PC-3 (cell line): Measurements from ENCODE around the gene CYP27B1. TPM values are rescaled to one million over a fixed set of nuclear protein-coding genes. Genes with fewer than 3 reads are reported as not detected.
A peak's percentile ranks its signal among the peaks of the same experiment; 100 is the strongest.

Experiments
- ATAC-seq: fragments of 200-7000 bp; cut with Tn5 transposase; 2 replicates; pipeline ENCODE4 v1.9.1; 2020; ENCODE audit warnings: mild to moderate bottlenecking, moderate library complexity
- Bru-seq: library from RNA; stranded (reverse); fragments of 400-500 nt; gene quantifications from one replicate; lab custom pipeline; 2021; lab: Mats Ljungman, UMichigan
- BruChase-seq, 2 experiments: library from RNA; stranded (reverse); fragments of 400-500 nt; gene quantifications; one replicate each; lab custom pipeline; 2021; lab: Mats Ljungman, UMichigan
- BruUV-seq: library from RNA; stranded (reverse); fragments of 400-500 nt; replicated peaks from 2 replicates; lab custom pipeline; 2021; lab: Mats Ljungman, UMichigan
- CTCF ChIA-PET: fragments of 300-600 bp; sonication (Branson Sonifier 250); formaldehyde crosslinking; loops from one replicate; lab custom pipeline; 2022; ENCODE audit warnings: antibody characterized with exemption; lab: Charles Lee
- POLR2A ChIA-PET: fragments of 300-600 bp; sonication (Branson Sonifier 250); formaldehyde crosslinking; loops from one replicate; lab custom pipeline; 2022; ENCODE audit warnings: antibody characterized with exemption; ENCODE audit not compliant: unreplicated experiment; lab: Charles Lee
- DNase-seq: peaks from one replicate; pipeline ENCODE4 v3.0.0-alpha.2; 2015
- H2AFZ ChIP-seq: fragments of 300-600 bp; sonication (generic); 2 replicates; pipeline ENCODE4 v1.6.0; 2016; ENCODE audit warnings: antibody characterized with exemption, low read length
- H3F3A ChIP-seq: fragments of 300-600 bp; sonication (generic); one replicate; pipeline ENCODE4 v1.6.0; 2017; ENCODE audit warnings: antibody characterized with exemption, low read length, control low read depth, mild to moderate bottlenecking; ENCODE audit not compliant: unreplicated experiment
- H3K27ac ChIP-seq: fragments of 300-600 bp; sonication (generic); 2 replicates; pipeline ENCODE4 v1.5.1; 2016; ENCODE audit warnings: mild to moderate bottlenecking, low read length
- H3K27me3 ChIP-seq: fragments of 300-600 bp; sonication (generic); 2 replicates; pipeline ENCODE4 v1.6.1; 2016; ENCODE audit warnings: low read length, mixed read lengths
- H3K36me3 ChIP-seq: fragments of 300-600 bp; sonication (generic); 2 replicates; pipeline ENCODE4 v1.6.1; 2016; ENCODE audit warnings: low read depth, mixed run types, low read length, mixed read lengths
- H3K4me1 ChIP-seq: fragments of 300-600 bp; sonication (generic); 2 replicates; pipeline ENCODE4 v1.5.1; 2016; ENCODE audit warnings: low read length; ENCODE audit not compliant: insufficient read depth
- H3K4me2 ChIP-seq: fragments of 300-600 bp; sonication (generic); 2 replicates; pipeline ENCODE4 v1.6.0; 2016; ENCODE audit warnings: low read length
- H3K4me3 ChIP-seq: fragments of 300-600 bp; sonication (generic); 2 replicates; pipeline ENCODE4 v1.5.1; 2016; ENCODE audit warnings: mild to moderate bottlenecking, low read length, mixed read lengths
- H3K79me2 ChIP-seq: fragments of 300-600 bp; sonication (generic); 2 replicates; pipeline ENCODE4 v1.6.1; 2017; ENCODE audit warnings: low read length, mixed read lengths
- H3K9ac ChIP-seq: fragments of 300-600 bp; sonication (generic); 2 replicates; pipeline ENCODE4 v1.6.0; 2016; ENCODE audit warnings: mild to moderate bottlenecking, low read length
- H3K9me2 ChIP-seq: fragments of 300-600 bp; sonication (generic); replicated peaks from 2 replicates; pipeline ENCODE4 v1.6.1; 2016; ENCODE audit warnings: mixed run types, low read length, mixed read lengths
- H3K9me3 ChIP-seq: fragments of 300-600 bp; sonication (generic); 2 replicates; pipeline ENCODE4 v1.6.1; 2016; ENCODE audit warnings: low read length, mixed read lengths
- H4K20me1 ChIP-seq: fragments of 300-600 bp; sonication (generic); 2 replicates; pipeline ENCODE4 v1.6.1; 2016; ENCODE audit warnings: low read length, mixed read lengths
- CTCF ChIP-seq: fragments of 300-600 bp; sonication (generic); conservative IDR thresholded peaks from 2 replicates; pipeline ENCODE4 v1.5.1; 2017; ENCODE audit warnings: antibody characterized with exemption, low read depth, mild to moderate bottlenecking, low read length
- EZH2 ChIP-seq: fragments of 300-600 bp; sonication (generic); IDR thresholded peaks from one replicate; pipeline ENCODE4 v1.6.1; 2017; ENCODE audit warnings: antibody characterized with exemption, mild to moderate bottlenecking, low read length; ENCODE audit not compliant: unreplicated experiment
- EZH2phosphoT487 ChIP-seq: fragments of 300-600 bp; sonication (generic); IDR thresholded peaks from 2 replicates; pipeline ENCODE4 v1.6.1; 2018; ENCODE audit warnings: mild to moderate bottlenecking, antibody characterized with exemption, low read length, borderline replicate concordance
- intact Hi-C: fragments of 100-400 bp; cut with micrococcal nuclease; formaldehyde crosslinking; loops from 2 replicates; pipeline ENCODE4 v1.9.0; 2023
- long read RNA-seq: library from polyadenylated mRNA; unstranded; transcript quantifications from one replicate; pipeline ENCODE4 v2.0.0, GENCODE V29; 2021; ENCODE audit not compliant: unreplicated experiment
- total RNA-seq: library from RNA; depleted of rRNA; stranded (reverse); fragments of >200 nt; gene quantifications from 2 replicates; pipeline ENCODE4 v1.2.3, GENCODE V29; 2014; rRNA removed

Gene CYP27B1, protein sequence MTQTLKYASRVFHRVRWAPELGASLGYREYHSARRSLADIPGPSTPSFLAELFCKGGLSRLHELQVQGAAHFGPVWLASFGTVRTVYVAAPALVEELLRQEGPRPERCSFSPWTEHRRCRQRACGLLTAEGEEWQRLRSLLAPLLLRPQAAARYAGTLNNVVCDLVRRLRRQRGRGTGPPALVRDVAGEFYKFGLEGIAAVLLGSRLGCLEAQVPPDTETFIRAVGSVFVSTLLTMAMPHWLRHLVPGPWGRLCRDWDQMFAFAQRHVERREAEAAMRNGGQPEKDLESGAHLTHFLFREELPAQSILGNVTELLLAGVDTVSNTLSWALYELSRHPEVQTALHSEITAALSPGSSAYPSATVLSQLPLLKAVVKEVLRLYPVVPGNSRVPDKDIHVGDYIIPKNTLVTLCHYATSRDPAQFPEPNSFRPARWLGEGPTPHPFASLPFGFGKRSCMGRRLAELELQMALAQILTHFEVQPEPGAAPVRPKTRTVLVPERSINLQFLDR
- 8.1 and 8.6 TPM in 2 replicates for total RNA-seq
- percentile 52 among the genes with signal in this experiment for Bru-seq, nascent RNA
- BruChase-seq, experiment 1, labeled RNA remaining after a 6-hour chase, result percentile 69 among the genes with signal in this experiment
- percentile 68 among the genes with signal in this experiment for BruChase-seq, experiment 2, labeled RNA remaining after a 2-hour chase
- long read RNA-seq, partial matches to known transcripts, result 4 of 6 reads
- long read RNA-seq, other reads (novel, unspliced or antisense), result 2 of 6 reads

GRCh38 chr12:57766464-57767304 lies at the start of gene CYP27B1:
CYP27B1 (minus strand) TSS chr12:57767078; CDS start chr12:57767041, 37 bp downstream.
- Histone ChIP-seq H3K4me1 (peaks cover 42% of the 10 kb centered on the region), H3K79me2 (peaks cover 14% of the 10 kb centered on the region), H3K9ac (0 out of 2 replicates have a peak within 1 kb of the TSS, but pooled peaks have one; percentile 53), H2AFZ (peak within 1 kb of the TSS; percentile 95), H3K4me2 (peak within 1 kb of the TSS; percentile 96), H3K27me3 (no peaks in the 10 kb centered on the region), H4K20me1 (no peaks in the 10 kb centered on the region), H3K9me2 (no peaks in the 10 kb centered on the region), H3F3A (no peaks in the 10 kb centered on the region), H3K36me3 (peaks cover 18% of the 10 kb centered on the region), H3K27ac (no peak within 1 kb of the TSS), H3K4me3 (peak within 1 kb of the TSS; percentile 79), H3K9me3 (no peaks in the 10 kb centered on the region)
- ATAC-seq (peak; percentile 46), DNase-seq (peak; percentile 63)
- ChIA-PET CTCF (no interaction called here), POLR2A (interaction anchor here (0.6 kb wide), 1 partner anchor 608 kb away, joined by 3 read pairs; no protein-coding TSS in a partner anchor)
- intact Hi-C loops, result no loop called here
- TF ChIP-seq EZH2phosphoT487 (no peak), EZH2 (no peak), CTCF (peak; percentile 27; the same call in 1 of the 2 replicates)
- BruUV-seq, result no TSS peak

DNA sequence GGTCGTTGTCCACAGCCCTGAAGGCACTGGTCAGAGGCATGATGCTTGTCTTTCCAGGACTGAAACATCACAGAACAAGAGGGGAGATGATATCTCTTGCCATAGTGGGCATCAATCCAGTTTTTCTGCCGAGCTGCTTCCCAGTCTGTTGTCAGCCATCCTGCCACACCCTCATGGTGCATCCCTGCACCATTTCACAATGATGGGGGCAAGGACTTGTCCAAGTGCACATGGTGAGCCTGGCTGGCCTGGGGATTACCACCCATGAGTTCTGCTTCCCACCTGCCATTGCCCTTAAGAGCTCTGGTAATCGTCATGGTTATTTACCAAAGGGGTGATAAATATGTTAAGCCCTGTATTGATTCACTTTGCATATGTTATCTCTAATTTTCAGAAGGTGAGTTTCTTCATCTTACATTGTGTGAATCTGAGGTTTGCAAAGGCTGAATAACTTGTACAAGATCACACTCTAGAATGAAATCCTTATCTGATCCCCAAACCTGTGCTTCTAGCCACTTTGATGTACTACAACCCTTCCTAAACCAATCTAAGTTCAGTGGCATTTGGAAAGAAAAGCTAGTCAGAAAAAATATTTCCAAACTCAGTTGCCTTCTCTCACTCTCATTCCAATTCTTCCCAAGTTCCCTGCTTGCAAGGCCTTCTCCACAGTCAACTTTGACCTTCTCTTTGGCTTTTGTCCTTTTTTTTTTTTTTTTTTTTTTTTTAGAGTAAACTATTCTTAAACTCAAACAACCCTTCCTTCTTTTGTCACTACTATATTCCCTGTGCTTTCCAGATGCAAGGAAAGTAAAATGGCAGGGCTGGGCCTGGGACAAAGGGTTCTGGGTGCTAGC lies 49.4 kb upstream of the CYP27B1 start:
- H3K9me2 ChIP-seq, result no peaks in the 10 kb centered on the region
- intact Hi-C loops, result no loop called here
- no peaks in the 10 kb centered on the region for H3F3A ChIP-seq
- TSS peak; percentile 5 for BruUV-seq
- H4K20me1 ChIP-seq, result no peaks in the 10 kb centered on the region
- CTCF ChIA-PET, result no interaction called here
- TF ChIP-seq EZH2phosphoT487 (no peak), EZH2 (no peak), CTCF (no peak)
- H3K36me3 ChIP-seq, result no peaks in the 10 kb centered on the region
- H3K27me3 ChIP-seq, result no peaks in the 10 kb centered on the region
- H3K9ac ChIP-seq, result no peak overlapping the region
- DNase-seq (no peak), ATAC-seq (no peak)
- H2AFZ ChIP-seq, result no peak overlapping the region
- no peak overlapping the region for H3K4me3 ChIP-seq
- no peak overlapping the region for H3K4me2 ChIP-seq
- H3K27ac ChIP-seq, result no peak overlapping the region
- no peaks in the 10 kb centered on the region for H3K79me2 ChIP-seq
- H3K4me1 ChIP-seq, result peaks cover 2% of the 10 kb centered on the region; the same call in 1 of the 2 replicates
- POLR2A ChIA-PET, result no interaction called here
- no peaks in the 10 kb centered on the region for H3K9me3 ChIP-seq
